HepG2 (cell line): ENCODE measurements around the gene FILIP1. TPM values are rescaled to one million over a fixed set of nuclear protein-coding genes. Genes with fewer than 3 reads are reported as not detected.
A peak's percentile ranks its signal among the peaks of the same experiment; 100 is the strongest.

ENCODE experiments used
- IRF1 ChIP-seq: sonication (generic); formaldehyde crosslinking; IDR thresholded peaks from 2 replicates; pipeline ENCODE4 v1.4.0; 2020; ENCODE audit warnings: low read depth, mild to moderate bottlenecking, missing genetic modification reagents
- KMT2A ChIP-seq: sonication (generic); formaldehyde crosslinking; IDR thresholded peaks from 2 replicates; pipeline ENCODE4 v1.4.0; 2020; ENCODE audit warnings: missing genetic modification reagents
- LCORL ChIP-seq, 2 experiments: fragments of 450-650 bp in 1 of 2; sonication (generic) in 1 of 2; formaldehyde crosslinking in 1 of 2; IDR thresholded peaks; 2 replicates each; pipeline versions ENCODE4 v1.5.0 to v1.6.1; 2017 to 2020; ENCODE audit warnings: antibody characterized with exemption in 1 of 2, missing genetic modification reagents in 1 of 2
- MIER2 ChIP-seq: IDR thresholded peaks from 2 replicates; pipeline ENCODE4 v1.6.1; 2016; ENCODE audit warnings: missing biosample characterization, missing genetic modification reagents
- PBX3 ChIP-seq: sonication (generic); formaldehyde crosslinking; IDR thresholded peaks from 2 replicates; pipeline ENCODE4 v1.8.1; 2023; ENCODE audit warnings: missing genetic modification reagents, inconsistent platforms, borderline replicate concordance
- PREB ChIP-seq: sonication (generic); formaldehyde crosslinking; IDR thresholded peaks from 2 replicates; pipeline ENCODE4 v1.4.0; 2020; ENCODE audit warnings: missing genetic modification reagents
- RARG ChIP-seq: sonication (generic); formaldehyde crosslinking; IDR thresholded peaks from 2 replicates; pipeline ENCODE4 v1.4.0; 2020; ENCODE audit warnings: low read depth, mild to moderate bottlenecking, missing genetic modification reagents
- THAP8 ChIP-seq: sonication (generic); formaldehyde crosslinking; IDR thresholded peaks from 2 replicates; pipeline ENCODE4 v1.5.1; 2020; ENCODE audit warnings: missing genetic modification reagents, mild to moderate bottlenecking, borderline replicate concordance
- YEATS4 ChIP-seq: sonication (generic); formaldehyde crosslinking; IDR thresholded peaks from 2 replicates; pipeline ENCODE4 v1.4.0; 2020; ENCODE audit warnings: missing genetic modification reagents, borderline replicate concordance
- ZNF562 ChIP-seq: sonication (generic); formaldehyde crosslinking; IDR thresholded peaks from 2 replicates; pipeline ENCODE4 v1.8.0; 2022; ENCODE audit warnings: missing genetic modification reagents, borderline replicate concordance
- ZNF672 ChIP-seq: sonication (generic); formaldehyde crosslinking; IDR thresholded peaks from 2 replicates; pipeline ENCODE4 v1.8.1; 2022; ENCODE audit warnings: missing genetic modification reagents
- ZNF780A ChIP-seq: sonication (generic); formaldehyde crosslinking; IDR thresholded peaks from 2 replicates; pipeline ENCODE4 v1.8.0; 2022; ENCODE audit warnings: mild to moderate bottlenecking, missing genetic modification reagents, moderate library complexity
- polyA plus RNA-seq, 8 experiments: library from polyadenylated mRNA; depleted of rRNA in 3 of 8; stranded (reverse) in 7 of 8; unstranded in 1 of 8; fragments of >200 nt; fragmentation: Illumina TruSeq in 4 of 8; extraction: Trizol in 4 of 8; gene quantifications; 2 replicates each; pipeline versions ENCODE4 v1.2.1 to v1.2.3, GENCODE V29; 2011 to 2016; ENCODE audit warnings: low read depth in 4 of 8, missing spikeins in 1 of 8, mixed read lengths in 1 of 8; ENCODE audit not compliant: insufficient read depth in 1 of 8
- total RNA-seq, 5 experiments: library from RNA; depleted of rRNA; stranded (reverse); fragments of >200 nt; fragmentation: Illumina TruSeq; extraction: Trizol; gene quantifications; 2 replicates each; pipeline ENCODE4 v1.2.3, GENCODE V29; 2016; ENCODE audit warnings: low read depth in 1 of 5
- TF ChIP-seq, protein P1 (sequence below): sonication (generic); formaldehyde crosslinking; IDR thresholded peaks from 2 replicates; pipeline ENCODE4 v1.4.0; 2020; ENCODE audit warnings: mild to moderate bottlenecking, missing genetic modification reagents, borderline replicate concordance
- TF ChIP-seq, protein P2 (sequence below): sonication (generic); formaldehyde crosslinking; IDR thresholded peaks from 2 replicates; pipeline ENCODE4 v1.5.0; 2020; ENCODE audit warnings: missing genetic modification reagents
- TF ChIP-seq, protein P3 (sequence below): conservative IDR thresholded peaks from 2 replicates; pipeline ENCODE4 v1.6.1; 2018; ENCODE audit warnings: missing genetic modification reagents

Gene FILIP1
- total and polyA plus RNA-seq, 2 of the 13 experiments (the other 11 are each of a cell fraction or from before 2014, with no cell fraction given) = not detected

DNA sequence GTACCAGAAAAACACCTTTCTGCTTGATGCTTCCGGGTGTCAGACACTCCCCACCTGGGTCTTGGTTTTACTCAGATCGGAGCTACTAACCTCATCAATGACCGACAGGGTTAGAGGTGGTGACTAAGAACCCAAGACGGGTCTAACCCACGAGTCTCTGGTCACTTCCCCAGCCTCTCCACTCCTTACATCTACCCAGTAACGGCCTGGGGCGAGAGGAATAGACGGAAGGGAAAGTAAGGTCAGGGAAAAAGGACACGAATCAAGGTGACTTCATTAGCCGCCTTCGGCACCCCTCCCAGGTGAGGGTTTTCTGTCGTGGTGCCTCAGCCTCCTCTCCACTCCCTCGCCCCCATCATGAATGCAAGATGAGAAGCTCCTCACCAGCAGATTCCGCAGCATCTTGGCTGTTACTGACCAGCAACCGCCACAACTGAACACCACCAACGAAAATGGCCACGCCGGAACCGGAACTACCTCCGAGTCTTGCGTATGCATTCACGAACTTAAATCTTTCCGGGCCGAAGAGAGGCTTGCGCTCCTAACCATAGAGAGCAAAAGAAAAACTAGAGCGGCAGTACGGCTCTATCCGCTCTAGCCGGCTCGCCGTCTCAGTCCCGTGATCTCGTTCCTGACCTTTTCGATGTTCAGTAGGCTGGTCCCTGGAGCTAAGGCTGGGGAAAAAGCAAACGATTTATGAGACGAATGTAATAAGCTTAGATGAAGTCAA lies 250.1 kb downstream of the FILIP1 start, which contains the start of gene COX7A2 (continued):
- TF ChIP-seq, protein P1, sequence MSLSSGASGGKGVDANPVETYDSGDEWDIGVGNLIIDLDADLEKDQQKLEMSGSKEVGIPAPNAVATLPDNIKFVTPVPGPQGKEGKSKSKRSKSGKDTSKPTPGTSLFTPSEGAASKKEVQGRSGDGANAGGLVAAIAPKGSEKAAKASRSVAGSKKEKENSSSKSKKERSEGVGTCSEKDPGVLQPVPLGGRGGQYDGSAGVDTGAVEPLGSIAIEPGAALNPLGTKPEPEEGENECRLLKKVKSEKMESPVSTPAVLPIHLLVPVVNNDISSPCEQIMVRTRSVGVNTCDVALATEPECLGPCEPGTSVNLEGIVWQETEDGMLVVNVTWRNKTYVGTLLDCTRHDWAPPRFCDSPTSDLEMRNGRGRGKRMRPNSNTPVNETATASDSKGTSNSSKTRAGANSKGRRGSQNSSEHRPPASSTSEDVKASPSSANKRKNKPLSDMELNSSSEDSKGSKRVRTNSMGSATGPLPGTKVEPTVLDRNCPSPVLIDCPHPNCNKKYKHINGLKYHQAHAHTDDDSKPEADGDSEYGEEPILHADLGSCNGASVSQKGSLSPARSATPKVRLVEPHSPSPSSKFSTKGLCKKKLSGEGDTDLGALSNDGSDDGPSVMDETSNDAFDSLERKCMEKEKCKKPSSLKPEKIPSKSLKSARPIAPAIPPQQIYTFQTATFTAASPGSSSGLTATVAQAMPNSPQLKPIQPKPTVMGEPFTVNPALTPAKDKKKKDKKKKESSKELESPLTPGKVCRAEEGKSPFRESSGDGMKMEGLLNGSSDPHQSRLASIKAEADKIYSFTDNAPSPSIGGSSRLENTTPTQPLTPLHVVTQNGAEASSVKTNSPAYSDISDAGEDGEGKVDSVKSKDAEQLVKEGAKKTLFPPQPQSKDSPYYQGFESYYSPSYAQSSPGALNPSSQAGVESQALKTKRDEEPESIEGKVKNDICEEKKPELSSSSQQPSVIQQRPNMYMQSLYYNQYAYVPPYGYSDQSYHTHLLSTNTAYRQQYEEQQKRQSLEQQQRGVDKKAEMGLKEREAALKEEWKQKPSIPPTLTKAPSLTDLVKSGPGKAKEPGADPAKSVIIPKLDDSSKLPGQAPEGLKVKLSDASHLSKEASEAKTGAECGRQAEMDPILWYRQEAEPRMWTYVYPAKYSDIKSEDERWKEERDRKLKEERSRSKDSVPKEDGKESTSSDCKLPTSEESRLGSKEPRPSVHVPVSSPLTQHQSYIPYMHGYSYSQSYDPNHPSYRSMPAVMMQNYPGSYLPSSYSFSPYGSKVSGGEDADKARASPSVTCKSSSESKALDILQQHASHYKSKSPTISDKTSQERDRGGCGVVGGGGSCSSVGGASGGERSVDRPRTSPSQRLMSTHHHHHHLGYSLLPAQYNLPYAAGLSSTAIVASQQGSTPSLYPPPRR (CRISPR knock-in tag) = no peak; the same call in 1 of the 2 replicates
- peak; percentile 82 for TF ChIP-seq MIER2 (CRISPR knock-in tag)
- no peak for TF ChIP-seq PBX3 (CRISPR knock-in tag)
- TF ChIP-seq YEATS4 (CRISPR knock-in tag) = peak; percentile 90; the same call in 1 of the 2 replicates
- TF ChIP-seq LCORL (IDR thresholded peaks at IDR 0.05) = no peak
- peak; percentile 75 for TF ChIP-seq LCORL (CRISPR knock-in tag; IDR thresholded peaks at IDR 0.05)
- TF ChIP-seq, protein P2, sequence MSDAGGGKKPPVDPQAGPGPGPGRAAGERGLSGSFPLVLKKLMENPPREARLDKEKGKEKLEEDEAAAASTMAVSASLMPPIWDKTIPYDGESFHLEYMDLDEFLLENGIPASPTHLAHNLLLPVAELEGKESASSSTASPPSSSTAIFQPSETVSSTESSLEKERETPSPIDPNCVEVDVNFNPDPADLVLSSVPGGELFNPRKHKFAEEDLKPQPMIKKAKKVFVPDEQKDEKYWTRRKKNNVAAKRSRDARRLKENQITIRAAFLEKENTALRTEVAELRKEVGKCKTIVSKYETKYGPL (CRISPR knock-in tag) = no peak; the same call in 1 of the 2 replicates
- peak; percentile 80; the same call in 1 of the 2 replicates for TF ChIP-seq KMT2A
- TF ChIP-seq ZNF672 (CRISPR knock-in tag) = no peak
- TF ChIP-seq THAP8 = 0 out of 2 replicates have a peak, but pooled peaks have one; percentile 66
- TF ChIP-seq RARG = no peak
- TF ChIP-seq, protein P3, sequence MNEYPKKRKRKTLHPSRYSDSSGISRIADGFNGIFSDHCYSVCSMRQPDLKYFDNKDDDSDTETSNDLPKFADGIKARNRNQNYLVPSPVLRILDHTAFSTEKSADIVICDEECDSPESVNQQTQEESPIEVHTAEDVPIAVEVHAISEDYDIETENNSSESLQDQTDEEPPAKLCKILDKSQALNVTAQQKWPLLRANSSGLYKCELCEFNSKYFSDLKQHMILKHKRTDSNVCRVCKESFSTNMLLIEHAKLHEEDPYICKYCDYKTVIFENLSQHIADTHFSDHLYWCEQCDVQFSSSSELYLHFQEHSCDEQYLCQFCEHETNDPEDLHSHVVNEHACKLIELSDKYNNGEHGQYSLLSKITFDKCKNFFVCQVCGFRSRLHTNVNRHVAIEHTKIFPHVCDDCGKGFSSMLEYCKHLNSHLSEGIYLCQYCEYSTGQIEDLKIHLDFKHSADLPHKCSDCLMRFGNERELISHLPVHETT (CRISPR knock-in tag) = 0 out of 2 replicates have a peak, but pooled peaks have one; percentile 24
- TF ChIP-seq ZNF780A (CRISPR knock-in tag) = no peak
- TF ChIP-seq PREB = no peak
- TF ChIP-seq IRF1 (CRISPR knock-in tag) = no peak
- TF ChIP-seq ZNF562 (CRISPR knock-in tag) = no peak
